Measurements from ENCODE around the gene MX2.
A peak's percentile ranks its signal among the peaks of the same experiment; 100 is the strongest.
"Not testable (repeated sequence)": the region's sequence is repeated elsewhere in the genome, so short reads cannot be mapped to it uniquely, and the experiment has no call there.

The MX2 gene

DNA sequence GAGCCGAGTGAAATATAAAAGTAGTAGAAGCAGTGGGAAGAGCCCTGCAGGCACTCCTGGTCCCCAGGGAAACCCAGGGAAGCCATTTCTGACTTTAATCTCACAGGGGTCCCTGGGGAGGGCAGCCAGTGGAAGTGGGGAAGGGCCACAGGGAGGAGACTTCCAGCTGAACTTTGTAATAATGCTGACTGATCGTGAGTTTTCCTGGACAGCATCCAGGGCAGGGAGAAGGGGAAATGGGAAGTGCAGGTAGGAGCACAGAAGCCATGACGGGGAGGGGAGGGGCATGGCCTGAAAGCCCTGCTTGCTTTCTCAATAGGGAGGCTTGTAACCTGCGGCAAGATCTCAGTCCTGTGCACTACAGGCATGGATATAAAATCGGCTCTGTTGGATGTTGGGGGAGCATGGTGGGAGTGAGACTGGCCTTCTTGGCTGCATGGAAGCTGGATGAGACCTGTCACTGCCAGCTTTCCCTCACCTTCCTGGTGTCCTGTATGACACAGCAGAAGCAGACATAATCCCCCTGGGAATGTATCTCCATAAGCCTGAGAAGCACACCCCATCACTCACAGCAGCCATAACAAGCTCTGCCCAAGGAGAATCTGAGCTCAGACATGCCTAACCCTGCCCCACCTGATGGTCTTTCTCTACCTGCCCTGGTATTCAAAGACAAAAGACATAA lies 49.1 kb downstream of the MX2 start:
- no peak for DNase-seq (ENCODE audit: low read depth in 3 of 3, low spot score in 1 of 3)

GRCh38 chr21:41411449-41412089 lies 49.7 kb downstream of the MX2 start:
- DNase-seq (ENCODE audit: low read depth in 3 of 3, low spot score in 1 of 3): no peak

DNA sequence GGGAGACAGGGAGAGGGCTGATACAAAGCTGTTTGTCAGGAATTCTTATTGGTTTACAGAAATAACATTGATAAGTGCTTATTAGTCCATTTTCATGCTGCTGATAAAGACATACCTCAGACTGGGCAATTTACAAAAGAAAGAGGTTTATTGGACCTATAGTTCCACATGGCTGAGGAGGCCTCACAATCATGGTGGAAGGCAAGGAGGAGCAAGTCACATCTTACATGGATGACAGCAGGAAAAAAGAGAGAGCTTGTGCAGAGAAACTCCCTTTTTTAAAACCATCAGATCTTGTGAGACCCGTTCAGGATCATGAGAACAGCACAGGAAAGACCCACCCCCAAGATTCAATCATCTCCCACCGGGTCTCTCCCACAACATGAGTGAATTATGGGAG lies 55.7 kb downstream of the MX2 start:
- DNase-seq (ENCODE audit: low read depth in 3 of 3, low spot score in 1 of 3): not testable (repeated sequence)

DNA sequence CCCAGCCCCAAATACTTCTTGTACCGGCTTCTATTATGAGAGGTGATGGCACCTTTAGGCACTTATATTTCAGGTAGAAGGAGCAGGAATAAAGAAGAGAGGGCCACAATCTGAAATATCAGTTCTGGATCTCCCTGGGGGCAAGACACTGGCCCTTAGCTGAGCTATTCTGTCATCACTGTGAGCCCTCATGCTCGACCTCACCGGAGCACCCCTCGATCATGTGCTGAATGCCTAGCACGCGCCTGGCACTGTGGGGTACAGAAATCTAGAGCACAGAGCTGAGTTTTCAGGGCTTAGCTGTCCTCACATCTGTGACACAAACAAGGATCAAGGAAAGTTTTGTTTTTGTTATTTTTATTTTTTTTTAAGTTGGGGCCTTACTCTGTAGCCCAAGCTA lies 56.6 kb downstream of the MX2 start:
- DNase-seq (ENCODE audit: low read depth in 3 of 3, low spot score in 1 of 3): no peak

DNA sequence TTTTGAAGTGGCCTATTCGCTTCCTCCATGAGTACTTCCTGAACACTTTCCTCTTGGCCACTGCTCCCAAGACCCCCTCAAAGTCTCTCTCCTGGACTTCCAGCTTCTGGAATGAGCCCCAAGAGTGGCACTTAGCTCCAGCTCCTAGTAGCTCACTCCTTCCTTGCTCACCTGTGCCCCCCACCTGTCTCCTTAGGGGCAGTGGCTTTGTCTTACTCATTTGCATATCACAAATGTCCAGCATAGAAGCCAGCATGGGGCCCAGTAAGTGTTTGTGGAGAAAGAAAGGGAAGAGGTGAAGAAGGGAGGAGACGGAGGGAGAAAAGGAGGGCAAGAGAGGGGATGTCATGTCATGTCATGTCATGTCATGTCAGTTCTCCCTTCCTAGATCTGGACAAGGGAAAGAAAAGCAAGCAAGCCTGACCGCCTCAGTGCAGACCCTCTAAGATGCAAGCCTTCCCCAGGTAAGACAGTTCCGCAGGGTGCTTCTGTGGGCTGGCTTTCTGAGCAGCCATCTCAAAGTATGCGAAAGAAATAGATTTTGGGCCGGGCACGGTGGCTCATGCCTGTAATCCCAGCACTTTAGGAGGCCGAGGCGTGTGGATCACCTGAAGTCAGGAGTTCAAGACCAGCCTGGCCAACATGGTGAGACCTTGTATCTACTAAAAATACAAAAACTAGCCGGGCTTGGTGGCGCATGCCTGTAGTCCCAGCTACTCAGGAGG lies 57.3 kb downstream of the MX2 start:
- no peak for DNase-seq (ENCODE audit: low read depth in 3 of 3, low spot score in 1 of 3)

DNA sequence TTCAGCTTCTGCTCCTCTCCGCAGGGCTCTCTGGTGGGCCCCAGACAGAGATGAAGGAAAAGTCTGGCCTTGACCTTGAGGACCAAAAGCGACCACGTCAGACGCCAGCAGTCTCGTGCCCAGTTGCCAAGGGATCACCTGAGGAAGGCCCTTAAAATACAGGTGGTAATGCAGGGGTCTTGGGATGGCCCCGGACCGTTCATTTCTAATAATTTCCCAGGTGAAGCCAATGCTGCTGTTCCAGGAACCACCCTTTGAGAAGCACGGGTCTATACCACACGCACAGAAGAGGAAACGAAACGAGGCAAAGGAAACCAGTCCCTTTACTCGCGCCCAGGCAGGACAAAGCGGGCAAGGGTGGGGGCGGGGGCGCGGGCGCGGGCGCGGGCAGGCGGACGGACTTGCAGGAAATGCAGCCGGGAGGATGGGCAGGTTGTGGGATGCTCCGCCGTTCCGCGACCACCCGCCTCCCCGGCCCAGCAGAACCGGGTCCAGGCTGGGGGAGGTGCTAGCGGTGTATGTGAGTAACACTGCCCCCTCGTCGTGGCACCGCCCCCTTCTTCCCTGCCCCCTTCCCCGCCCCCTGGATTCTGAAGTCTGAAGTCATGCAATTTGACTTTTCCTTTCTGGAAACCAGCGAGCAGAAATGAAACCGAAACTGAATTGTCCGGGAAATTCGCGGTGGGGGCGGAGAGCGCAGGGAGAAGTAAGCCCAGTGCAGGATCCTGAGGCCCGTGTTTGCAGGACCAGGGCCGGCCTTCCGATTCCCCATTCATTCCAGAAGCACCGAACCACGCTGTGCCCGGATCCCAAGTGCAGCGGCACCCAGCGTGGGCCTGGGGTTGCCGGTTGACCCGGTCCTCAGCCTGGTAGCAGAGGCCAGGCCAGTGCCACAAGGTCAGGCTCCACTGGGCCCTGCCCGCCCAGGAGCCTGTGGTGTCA lies 58.4 kb downstream of the MX2 start:
- peak in 2 of 3 donors; percentile 20 to 35 for DNase-seq (ENCODE audit: low read depth in 3 of 3, low spot score in 1 of 3)

DNA sequence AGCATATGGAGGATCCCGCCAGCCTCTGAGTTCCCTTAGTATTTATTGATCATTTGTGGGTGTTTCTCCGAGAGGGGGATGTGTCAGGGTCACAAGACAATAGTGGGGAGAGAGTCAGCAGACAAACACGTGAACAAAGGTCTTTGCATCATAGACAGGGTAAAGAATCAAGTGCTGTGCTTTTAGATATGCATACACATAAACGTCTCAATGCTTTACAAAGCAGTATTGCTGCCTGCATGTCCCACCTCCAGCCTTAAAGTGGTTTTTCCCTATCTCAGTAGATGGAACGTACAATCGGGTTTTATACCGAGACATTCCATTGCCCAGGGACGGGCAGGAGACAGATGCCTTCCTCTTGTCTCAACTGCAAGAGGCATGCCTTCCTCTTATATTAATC lies 59.2 kb downstream of the MX2 start:
- not testable (repeated sequence) for DNase-seq (ENCODE audit: low read depth in 3 of 3, low spot score in 1 of 3)

DNA sequence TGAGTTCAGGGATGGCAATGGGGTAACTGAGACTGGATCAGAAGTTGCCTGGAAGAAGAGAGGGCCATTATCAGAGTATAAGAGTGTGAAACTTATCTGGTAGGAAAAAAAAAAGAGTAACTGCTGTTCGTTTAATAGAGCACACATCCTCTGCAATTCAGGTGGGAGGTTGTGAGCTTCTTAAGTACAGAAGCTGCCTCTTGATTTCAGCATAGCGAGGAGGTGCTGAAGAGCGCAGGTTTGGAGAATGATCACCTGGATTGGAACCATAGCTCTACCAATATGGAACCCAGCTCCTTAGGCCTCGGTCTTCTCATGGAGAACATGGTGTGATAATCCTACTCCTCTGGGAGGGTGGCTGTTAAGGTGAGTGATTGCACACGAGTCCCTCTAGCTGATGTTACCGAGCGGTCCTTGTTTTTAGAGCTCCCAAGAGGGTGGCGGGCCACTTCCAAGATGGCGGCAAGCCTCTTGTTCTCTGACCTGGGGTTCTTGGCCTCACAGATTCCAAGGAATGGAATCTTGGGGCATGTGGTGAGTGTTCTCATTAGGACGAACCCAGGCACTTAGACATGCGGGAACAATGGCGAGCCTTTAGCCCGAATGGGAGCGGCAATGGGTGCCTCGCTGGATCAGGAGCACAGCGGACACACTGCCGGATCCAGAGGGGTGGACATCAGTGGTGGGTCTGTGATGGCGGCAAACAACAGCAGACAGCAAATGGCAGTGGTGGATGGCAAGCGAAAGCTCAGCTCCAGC lies 60.9 kb downstream of the MX2 start:
- no peak for DNase-seq (ENCODE audit: low read depth in 3 of 3, low spot score in 1 of 3)

- not testable (repeated sequence) for DNase-seq (ENCODE audit: low read depth in 3 of 3, low spot score in 1 of 3)
Observed at GRCh38 chr21:41423305-41423636, 61.4 kb downstream of the MX2 start.

DNA sequence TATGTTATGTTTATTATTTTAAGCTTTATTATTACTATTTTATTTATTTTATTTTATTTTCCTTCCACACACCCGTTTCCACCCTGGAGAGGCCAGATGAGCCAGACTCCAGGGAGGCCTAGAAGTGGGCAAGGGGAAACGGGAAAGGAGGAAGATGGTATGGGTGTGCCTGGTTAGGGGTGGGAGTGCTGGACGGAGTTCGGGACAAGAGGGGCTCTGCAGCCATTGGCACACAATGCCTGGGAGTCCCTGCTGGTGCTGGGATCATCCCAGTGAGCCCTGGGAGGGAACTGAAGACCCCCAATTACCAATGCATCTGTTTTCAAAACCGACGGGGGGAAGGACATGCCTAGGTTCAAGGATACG lies 63.7 kb downstream of the MX2 start:
- DNase-seq (ENCODE audit: low read depth in 3 of 3, low spot score in 1 of 3): no peak

GRCh38 chr21:41425954-41426675 lies 64.3 kb downstream of the MX2 start, which contains the start of gene MX1:
TSS of gene MX1 (plus strand) at chr21:41426239. CDS start at chr21:41432071, 5,832 bp downstream.
- DNase-seq (ENCODE audit: low read depth in 3 of 3, low spot score in 1 of 3): peak; percentile 68 to 78 (median 75)

DNA sequence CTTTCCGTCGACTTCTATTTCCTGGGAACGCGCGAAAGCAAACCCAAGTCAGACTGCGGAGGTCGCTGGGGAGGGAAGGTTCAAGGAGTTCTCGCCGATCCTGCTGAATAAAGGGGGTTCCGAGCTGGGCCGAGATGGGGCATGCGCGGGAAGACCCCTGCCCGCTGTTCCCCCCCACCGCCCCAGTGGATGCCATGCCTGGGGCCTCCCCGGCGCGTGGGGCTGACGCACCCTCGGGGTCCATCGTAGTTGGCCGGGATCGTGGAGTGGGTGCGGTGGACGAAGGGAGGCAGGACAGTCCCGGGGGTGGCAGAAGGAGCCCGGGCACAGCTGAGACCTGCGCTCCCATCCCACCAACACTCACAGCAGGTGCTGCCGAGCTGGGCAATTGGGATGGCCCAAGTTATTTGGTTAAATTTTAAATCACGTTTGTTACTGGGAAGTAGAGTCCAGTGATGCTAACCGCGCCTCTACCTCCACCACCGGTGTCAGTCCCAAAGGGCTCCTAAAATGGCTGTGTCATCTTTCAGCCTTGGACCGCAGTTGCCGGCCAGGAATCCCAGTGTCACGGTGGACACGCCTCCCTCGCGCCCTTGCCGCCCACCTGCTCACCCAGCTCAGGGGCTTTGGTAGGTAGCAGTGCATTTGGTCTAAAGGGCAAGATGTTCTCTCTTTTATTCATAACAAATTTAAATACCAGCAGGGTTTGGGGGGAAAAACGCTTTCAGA lies 65.0 kb downstream of the MX2 start:
- DNase-seq (ENCODE audit: low read depth in 3 of 3, low spot score in 1 of 3): no peak

DNA sequence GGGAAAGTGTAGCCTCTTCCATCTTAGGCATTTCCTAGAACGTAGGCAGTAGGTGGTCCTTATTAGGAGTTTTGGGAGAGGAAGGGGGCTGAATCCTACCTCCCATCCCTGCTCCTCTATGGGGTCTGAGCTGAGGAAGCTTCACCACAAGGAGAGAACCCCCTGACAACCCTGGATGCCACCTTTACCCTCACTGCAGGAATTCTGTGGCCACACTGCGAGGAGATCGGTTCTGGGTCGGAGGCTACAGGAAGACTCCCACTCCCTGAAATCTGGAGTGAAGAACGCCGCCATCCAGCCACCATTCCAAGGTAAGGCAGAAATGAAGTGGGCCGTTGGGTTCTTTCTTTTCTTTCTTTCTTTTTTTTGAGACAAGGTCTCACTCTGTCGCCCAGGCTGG lies 65.7 kb downstream of the MX2 start:
- no peak for DNase-seq (ENCODE audit: low read depth in 3 of 3, low spot score in 1 of 3)

GRCh38 chr21:41428311-41428710 lies 66.5 kb downstream of the MX2 start:
- DNase-seq (ENCODE audit: low read depth in 3 of 3, low spot score in 1 of 3): no peak

GRCh38 chr21:41428847-41429246 lies 67.0 kb downstream of the MX2 start:
- DNase-seq (ENCODE audit: low read depth in 3 of 3, low spot score in 1 of 3): no peak

DNA sequence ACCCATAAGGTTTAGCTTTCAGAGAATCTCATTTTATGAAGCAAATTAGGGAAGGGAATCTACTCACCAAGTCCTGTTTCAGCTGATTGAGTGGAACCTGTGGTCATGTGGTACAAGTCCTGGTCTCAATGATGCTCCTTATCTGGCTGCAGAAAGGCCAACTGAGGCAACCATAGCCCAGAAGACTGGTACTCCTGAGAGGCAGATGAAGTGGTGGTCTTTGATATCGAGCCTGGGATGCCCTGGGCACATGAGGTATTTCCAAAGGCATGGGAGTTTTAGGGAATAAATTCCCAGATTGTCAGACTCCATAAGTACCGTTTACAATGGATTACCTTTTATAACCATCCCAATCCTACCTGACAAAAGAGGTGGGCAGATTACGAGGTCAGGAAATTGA lies 67.5 kb downstream of the MX2 start:
- DNase-seq (ENCODE audit: low read depth in 3 of 3, low spot score in 1 of 3): no peak

GRCh38 chr21:41429925-41430491 lies 68.2 kb downstream of the MX2 start:
- DNase-seq (ENCODE audit: low read depth in 3 of 3, low spot score in 1 of 3): no peak

GRCh38 chr21:41431788-41432548 lies 70.1 kb downstream of the MX2 start:
- DNase-seq (ENCODE audit: low read depth in 3 of 3, low spot score in 1 of 3): no peak
